Astrocyte of the cerebellum (primary cell): ENCODE data around the gene AP4M1.

ENCODE experiments used
- DNase-seq: peaks from one replicate; pipeline ENCODE4 v3.0.0-alpha.2; 2011; ENCODE audit warnings: low read depth
- H3K4me3 ChIP-seq: 2 replicates; pipeline ENCODE4 v1.5.1; 2011; ENCODE audit warnings: mild to moderate bottlenecking, low read depth, low read length, moderate library complexity
- CTCF ChIP-seq: IDR thresholded peaks from 2 replicates; pipeline ENCODE4 v1.5.1; 2012; ENCODE audit warnings: low read length, low read depth, moderate library complexity, mild to moderate bottlenecking; ENCODE audit errors: missing control alignments
- in situ Hi-C: cut with HindIII; loops from 2 replicates; pipeline ENCODE4 v1.10.0; 2017; ENCODE audit warnings: low sequenced_read_pairs

The AP4M1 gene

GRCh38 chr7:100115026-100115425 lies 13.6 kb downstream of the AP4M1 start:
- DNase-seq: no peak
- no peak for TF ChIP-seq CTCF
- in situ Hi-C loops: no loop called here
- H3K4me3 ChIP-seq: no peak overlapping the region

GRCh38 chr7:100118388-100119071 lies 17.1 kb downstream of the AP4M1 start:
- H3K4me3 ChIP-seq: peak overlapping the region; percentile 81
- in situ Hi-C loops: no loop called here
- DNase-seq: no peak
- TF ChIP-seq CTCF: no peak

GRCh38 chr7:100119072-100119969 lies 17.9 kb downstream of the AP4M1 start, which contains the start of the genes CNPY4 and TAF6:
Gene CNPY4 (plus strand): TSS chr7:100119634. CDS start chr7:100119745, 111 bp downstream.
Gene TAF6 (minus strand): TSS chr7:100119358. CDS start chr7:100114209, 5,149 bp downstream.
- no peak for TF ChIP-seq CTCF
- peak; percentile 92 for DNase-seq
- in situ Hi-C loops: no loop called here
- H3K4me3 ChIP-seq: peak within 1 kb of the TSS; percentile 81

- no peak for TF ChIP-seq CTCF
- in situ Hi-C loops: no loop called here
- DNase-seq: no peak
- peak overlapping the region; percentile 81 for H3K4me3 ChIP-seq
Observed at GRCh38 chr7:100119970-100120732, 18.7 kb downstream of the AP4M1 start.

GRCh38 chr7:100120733-100121036 lies 19.2 kb downstream of the AP4M1 start:
- in situ Hi-C loops: no loop called here
- TF ChIP-seq CTCF: no peak
- no peak for DNase-seq
- H3K4me3 ChIP-seq: peak overlapping the region; percentile 81

GRCh38 chr7:100122067-100122466 lies 20.6 kb downstream of the AP4M1 start:
- TF ChIP-seq CTCF: no peak
- no peak overlapping the region for H3K4me3 ChIP-seq
- in situ Hi-C loops: no loop called here
- no peak for DNase-seq
